Stimulated activated CD8-positive, alpha-beta memory T cell treated with anti-CD3 and anti-CD28 coated beads, Interleukin-7, amount 100 ng/mL, for 24 hours (primary cell): Measurements from ENCODE around the gene COL5A1.

ENCODE experiments used
- DNase-seq: peaks from one replicate; pipeline ENCODE4 v3.0.0-alpha.2; 2020; ENCODE audit warnings: low read depth

COL5A1 gene

DNA sequence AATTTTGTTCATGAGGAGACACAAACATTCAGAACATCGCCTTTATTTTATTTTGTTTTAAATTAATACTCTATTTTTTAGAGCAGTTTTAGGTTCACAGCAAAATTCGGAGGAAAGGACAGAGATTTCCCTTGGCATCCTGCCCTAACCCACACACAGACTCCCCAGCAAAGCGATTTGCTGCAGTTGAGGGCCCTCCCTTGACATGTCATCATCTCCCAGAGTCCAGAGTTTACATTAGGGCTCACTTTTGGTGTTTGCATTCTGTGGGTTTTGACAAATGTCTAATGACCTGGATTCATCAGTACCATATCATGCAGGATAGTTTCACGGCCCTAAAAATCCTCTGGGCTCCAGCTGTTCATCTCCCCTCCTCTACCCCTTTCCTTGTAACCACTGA lies 33.6 kb upstream of the COL5A1 start:
- DNase-seq, result no peak

DNA sequence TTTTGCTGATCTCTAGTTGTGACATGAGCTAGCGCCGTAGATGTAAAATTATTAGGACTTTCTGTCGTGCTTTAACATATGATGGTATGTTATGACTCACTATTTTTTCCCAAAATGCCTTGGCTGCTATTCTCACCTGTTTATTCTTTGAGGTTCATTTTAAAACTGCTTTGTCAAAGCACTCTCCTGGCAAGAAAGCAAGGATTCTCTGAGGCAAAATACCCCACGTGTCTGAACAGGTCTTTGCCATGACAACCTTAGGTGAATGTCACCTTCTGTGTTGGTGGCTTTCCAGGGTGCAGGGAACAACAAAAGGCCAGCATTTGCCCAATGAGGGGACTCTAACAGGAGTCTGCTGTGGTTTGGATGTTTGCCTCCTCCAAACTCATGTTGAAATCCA lies 30.6 kb upstream of the COL5A1 start:
- no peak for DNase-seq

DNA sequence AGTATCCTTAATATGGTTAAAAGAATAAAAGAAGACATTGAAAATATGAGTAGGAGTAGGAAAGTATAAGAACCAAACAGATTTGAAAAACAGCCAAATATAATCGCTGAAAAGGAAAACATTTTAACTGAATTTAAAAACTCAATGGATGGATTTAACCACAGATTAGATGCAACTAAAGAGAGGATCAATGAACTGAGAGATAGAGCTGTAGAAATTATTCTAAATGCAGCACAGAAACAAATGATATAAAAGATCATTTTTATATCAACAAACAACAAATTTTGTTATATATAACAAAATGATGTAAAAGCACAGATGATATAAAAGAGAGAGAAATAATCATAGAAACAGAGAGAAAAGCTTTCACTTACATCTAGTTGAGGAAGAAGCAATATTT lies 29.3 kb upstream of the COL5A1 start:
- no peak for DNase-seq

DNA sequence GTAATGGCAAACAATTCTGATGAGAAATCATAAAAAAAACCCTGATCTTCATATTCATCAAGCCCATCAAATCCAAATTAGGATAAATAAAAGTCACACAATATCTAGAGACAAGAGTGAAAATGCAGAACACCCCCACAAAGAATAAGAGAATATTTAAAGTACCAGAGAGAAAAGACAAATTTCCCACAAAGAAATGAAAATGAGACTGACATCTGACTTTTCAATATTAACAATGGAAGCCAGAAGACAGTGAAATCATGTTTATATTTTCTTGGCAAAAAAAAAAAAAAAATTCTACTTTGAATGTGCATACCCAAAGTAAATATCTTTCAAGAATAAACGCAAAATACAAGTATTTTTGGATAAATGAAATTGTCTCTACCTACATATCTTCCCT lies 28.9 kb upstream of the COL5A1 start:
- DNase-seq, result no peak

DNA sequence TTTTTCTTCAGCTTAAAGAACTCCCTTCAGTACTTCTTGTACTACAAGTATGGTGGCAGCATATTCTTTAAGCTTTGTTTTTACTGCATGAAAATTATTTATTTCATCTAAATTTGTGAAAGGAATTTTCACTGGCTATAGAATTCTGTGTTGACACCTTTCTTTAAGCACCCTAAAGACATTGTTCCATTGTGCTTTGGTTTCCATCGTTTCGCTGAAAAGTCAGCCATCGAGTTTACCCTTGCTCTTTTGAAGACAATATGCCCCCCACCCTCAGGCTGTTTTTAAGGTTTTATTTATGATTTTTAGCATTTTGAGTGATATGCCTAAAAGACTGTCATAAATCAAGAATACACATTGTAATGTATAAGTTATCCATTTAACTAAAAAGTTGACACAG lies 27.3 kb upstream of the COL5A1 start:
- no peak for DNase-seq

DNA sequence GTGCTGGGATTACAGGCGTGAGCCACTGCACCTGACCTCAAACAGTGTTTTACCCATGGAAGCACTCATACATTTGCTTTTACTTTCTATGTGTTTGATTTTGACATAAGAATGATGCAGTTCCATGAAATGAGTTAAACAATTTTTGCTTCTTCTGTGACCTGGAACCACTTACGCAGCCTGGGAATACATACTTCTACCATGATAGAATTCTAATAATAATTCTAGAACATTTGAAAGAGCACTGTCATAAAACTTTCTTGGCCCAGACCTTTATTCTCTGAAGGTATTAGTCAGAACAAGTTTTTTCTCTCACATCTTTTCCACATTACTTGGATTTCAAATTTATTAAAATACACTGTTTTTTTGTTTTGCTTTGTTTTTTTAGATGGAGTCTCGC lies 25.3 kb upstream of the COL5A1 start:
- DNase-seq, result no peak

DNA sequence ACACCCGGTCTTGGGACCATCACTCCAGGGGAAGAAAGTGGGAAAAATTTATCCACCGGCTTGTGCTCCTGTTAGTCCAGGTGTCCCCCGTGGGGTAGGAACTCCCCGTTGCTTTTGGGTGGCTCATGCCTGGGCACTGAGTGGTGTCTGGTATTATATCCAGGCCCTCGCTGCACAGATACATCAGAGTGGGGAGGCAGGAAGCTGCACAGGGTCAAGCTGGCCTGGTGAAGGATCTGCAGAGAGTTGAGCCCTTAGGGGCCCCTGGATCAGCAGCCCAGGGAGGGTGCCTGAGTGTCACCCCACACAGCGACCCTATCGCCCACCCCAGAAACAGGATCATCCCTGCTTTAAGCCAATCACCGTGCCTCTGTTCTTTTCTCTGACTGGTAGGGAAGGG lies 24.4 kb upstream of the COL5A1 start:
- DNase-seq, result no peak

DNA sequence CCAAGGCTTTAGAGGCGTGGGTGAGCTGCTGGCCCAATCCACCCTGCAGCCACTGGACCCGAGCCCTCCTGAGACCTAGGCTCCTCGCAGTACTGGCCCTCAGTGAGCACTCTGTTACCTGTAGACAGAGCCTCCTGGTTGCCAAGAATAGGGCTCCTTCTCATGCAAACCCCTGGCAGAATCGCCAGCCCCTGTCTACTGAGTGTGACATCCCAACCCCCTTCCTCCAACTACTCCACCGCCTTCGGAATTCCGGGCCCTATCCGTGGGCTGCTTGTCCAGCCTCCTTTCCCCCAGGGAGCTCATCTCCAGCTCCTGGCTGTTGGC lies 23.8 kb upstream of the COL5A1 start:
- DNase-seq, result no peak

DNA sequence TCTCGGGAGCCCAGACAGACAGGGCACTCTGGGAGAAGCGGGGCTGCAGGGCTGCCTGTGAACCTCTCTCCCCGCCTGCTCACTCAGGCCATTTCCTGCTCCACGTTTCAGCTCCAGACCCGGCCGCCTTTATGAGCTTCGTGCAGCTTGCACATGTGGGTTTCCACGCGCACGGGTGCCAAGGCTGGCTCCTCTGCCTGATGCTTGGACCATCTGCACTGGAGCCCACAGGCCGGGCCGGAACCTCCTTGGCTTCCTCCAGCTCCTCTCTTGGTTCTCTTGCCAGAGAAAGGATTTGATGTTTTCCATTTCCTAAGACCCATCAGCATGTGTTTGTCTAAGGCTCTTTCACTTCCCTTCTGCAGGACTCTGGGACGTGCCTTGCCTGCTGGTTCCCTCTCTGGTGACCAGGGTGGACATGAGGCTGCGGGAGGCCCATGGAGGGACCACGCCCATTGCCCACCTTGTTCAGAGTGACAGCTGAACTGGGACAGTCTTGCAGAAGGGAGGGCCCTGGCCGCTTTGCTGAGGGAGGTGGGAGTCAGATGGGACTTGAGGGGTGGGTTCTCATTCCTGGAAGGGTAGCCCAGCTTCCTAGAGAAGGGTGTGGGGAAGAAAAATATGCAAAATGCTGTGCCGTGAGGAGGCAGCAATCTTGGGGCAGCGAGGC lies 23.3 kb upstream of the COL5A1 start:
- DNase-seq, result no peak

DNA sequence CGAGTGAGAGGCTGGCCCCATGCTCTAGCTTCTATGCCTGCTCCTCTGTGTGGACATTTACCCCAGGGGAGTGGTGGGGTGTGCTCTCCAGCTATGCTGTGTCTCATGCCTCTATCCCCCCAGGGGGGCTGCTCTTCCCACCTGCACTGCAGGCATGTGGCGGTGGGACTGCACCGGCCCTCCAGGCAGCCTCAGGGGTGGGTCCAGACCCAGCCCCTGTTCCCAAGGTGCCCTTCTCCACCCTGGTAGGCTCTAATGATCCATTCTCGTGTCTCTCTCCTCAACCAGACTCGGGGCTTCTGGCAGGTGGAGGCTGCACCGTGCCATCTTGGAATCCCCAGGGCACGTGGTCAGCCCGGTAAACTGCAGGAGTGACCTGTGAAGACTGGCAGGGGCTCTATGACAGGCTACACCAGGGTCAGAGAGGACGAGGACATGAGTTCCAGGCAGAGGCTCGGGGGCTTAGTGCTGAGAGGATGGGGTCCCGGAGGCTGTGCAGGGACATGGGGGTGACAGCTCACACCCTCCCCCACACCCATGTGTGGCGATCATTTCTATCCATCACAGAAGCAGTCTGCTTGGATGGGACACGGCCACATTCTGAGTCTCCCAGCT lies 22.7 kb upstream of the COL5A1 start:
- no peak for DNase-seq

DNA sequence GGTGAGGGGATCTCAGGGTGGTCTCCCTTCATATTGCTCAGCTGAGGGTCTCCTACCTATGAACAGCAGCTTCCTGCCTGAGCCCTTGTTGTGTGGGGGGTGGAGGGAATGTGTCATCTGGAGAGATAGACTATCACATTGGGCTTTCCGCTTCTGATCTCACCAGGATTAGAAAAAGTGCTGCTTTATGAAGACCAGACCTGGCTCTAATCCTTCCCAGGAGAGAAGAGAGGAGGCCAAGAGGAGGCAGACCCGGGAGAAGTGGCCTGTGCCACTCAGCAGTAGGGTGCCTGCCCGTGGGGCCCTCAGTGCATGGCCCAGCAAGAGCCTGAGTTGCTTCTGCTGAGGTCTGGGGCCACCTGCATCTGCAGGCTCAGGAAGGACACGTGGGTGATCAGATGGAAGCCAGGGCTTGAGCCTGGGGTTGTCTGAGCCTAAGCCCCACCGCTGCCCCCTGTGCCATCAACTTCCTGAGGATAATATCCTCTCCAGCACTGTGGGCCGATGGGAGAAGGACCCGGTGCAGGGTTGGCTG lies 22.1 kb upstream of the COL5A1 start:
- no peak for DNase-seq

DNA sequence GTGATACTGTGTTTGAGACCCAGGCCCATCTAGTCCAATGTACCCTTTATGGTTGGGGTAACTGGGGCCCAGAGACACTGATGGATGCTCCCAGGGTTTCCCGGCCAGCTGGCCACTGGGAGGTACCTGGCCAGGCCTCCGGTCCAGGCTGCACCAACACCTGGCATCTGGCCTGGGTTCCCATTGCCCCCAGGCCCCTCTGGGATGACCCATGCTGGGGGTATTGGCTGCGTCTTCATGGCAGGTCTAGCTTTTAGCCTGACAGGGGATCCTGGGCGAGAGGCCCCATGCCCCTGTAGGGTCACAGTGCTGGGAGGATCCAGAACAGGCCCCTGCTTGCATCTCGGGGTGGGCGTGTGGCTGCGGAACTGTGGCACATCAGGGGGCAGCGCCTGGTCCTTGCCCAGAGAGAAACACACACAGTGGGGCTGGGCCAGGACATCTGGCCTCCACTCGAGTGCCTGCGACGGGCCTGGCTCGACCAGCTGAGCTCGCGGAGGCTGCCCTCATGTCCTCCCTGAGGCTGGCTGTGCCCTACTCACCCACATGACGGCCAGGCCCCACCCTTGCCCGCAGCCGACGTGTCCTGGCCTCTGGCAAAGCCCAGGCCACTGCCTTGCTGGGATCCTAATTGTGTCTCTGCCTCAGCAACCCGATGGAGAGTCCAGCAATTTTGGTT lies 21.5 kb upstream of the COL5A1 start:
- DNase-seq, result no peak

DNA sequence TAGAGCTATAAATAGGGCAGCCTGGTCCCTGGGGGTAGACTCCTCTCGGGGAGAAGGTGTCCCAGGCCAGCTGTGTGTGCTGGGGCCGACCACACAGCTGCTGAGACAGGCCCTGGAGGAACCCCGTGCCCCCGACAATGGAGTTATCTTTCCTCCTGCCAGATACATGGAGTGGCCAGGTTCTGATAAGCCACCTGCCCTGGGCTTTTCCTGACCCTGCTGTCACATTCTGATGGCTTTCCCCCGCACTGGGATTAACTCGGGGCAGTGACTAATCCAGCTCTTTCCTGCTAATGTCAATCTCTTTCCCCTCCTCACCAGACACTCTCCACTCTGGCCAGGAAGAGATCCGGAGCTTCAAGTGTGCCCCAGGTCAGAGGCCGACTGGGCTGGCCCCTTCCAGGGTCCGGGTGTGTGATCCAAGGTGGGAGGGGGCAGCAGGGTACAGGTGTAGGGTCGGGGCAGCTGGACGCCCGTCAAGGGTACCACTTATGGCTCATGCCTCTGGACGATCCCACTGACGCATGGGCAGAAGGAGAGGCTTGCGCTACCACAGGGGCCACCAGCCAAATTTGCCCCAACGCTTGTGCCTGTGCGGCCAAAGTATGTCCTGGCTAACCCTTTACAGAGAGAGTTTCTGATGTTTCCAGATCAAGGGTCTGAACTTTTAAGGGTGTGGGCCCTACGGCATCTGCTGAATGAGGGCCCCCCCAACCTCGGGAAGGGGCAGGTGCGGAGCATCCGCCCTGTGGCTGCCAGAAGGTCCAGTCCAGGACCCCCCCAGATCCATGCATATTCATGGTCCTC lies 20.6 kb upstream of the COL5A1 start:
- no peak for DNase-seq

DNA sequence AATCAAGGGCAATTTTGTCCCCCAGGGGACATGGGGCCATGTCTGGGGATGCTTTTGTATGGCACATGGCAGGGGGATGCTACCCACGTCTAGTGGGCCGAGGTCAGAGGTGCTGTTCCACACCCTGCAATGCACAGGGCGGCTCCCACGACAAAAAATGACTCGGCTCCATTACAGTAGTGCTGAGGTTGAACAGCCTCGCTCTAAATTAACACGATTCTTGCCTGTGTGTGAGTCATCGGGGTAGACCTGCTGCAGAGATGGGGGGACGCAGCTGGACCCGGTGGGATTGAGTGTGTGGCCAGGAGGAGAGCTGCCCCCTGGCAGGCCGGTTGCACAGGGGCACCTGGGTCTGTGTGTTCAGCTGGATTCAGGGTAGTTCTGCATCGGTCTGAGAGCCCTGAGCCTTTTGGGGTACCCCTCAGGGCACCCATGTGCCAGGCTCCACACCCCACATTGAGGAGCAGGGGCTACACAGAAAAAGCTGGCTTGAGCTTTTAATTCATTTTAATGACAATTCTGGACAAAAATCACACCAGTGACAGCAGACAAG lies 20.0 kb upstream of the COL5A1 start:
- no peak for DNase-seq

DNA sequence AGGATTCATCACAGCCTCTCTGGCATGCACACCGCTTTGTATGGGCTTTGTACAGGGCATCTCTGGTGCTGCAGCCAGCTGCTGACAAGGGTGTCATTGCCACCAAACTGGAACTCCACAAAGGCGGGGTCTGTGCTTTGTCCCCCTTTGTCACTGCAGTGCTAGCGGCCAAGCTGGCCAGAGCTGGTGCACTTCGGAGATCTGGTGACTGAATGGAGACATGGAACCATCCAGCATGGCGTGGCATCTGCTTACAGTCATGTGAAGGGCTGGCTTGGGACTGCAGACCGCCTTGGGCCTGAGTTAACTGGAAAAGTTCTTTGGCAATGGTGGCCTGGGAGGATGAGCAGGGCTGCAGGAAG lies 18.7 kb upstream of the COL5A1 start:
- no peak for DNase-seq

DNA sequence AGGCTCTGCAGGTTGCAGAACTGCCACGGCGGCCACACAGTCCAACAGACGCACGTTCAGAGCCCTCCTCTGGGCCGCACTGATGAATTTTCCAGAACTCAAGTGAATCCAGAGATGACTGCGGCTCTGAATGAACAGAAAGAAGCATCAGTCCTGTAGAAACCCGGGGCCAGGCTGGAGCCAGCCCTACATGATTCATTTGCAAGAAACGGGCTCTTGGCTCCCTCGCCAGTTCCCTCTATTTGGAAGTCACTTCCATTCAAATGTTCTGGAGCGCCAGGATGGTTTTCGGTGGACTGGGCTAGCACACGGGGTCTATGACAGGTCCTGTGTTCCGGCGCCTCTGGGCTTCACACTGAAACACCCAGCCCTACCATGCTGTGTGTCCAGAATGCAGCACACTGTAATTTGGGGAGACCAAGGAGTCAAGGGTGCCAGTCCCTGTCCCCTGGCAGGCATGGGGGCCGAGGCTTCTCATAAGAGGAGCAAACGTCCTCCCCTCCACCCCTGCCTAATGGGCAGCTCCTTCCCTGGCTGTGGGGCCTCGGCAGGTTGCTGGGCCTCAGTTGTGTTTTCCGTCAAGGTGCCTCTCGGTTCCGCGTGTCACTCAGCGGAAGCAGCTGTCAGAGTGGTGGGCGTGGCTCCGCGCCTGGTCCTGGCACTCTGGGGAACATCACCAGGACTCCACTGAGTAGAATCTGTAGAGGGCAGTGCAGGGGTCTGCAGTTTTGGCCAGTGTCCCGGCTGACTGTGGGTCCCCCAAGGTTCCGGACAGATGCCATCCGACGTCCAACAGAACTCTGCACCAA lies 18.1 kb upstream of the COL5A1 start:
- DNase-seq, result no peak

DNA sequence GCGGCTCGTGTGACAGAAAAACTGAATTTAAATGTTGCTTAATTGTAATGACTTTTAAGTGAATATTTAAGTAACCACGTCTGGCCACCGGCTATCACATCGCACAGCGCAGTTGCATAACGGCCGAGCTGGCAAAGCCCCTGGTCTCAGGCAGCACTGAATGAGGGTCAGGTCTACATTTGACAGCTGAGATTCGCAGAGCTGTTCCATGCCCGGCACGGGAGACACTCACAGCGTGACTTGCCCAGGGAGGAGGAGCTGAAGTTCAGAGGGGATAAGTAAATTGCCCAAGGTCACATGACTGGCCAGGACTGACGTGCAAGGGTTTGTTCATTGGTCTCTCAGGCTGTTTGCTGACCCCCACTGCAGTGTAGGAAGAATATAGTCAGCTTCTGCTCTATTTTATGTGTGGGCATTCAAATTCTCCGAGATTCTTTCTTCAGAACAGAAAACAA lies 17.4 kb upstream of the COL5A1 start:
- DNase-seq, result no peak

DNA sequence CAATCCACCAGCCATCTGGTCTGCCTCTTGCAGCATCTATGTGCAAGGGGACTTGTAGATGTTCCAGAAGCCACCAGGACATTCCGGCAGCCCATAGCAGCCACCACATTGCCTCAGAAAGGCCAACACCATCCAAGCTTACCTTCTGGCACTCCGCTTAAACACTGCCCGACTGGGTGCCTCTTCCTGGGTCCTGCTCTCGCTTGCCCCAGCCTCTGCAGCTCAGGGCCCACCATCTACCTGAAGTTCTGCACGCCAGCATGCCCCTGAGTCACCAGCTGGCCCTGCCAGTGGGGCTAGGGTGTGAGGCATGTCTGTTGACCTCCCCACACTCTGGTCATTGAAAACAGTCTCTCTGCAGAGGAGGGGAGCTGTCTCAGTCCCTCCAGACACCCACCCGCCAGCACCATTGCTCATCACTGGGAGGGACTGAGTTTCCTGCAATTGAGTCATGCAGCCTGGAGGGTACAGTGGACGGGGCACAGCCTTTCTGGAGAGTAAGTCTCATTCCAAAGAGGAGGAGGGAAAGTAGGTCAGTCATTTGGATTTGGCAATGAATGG lies 16.9 kb upstream of the COL5A1 start:
- DNase-seq, result no peak

DNA sequence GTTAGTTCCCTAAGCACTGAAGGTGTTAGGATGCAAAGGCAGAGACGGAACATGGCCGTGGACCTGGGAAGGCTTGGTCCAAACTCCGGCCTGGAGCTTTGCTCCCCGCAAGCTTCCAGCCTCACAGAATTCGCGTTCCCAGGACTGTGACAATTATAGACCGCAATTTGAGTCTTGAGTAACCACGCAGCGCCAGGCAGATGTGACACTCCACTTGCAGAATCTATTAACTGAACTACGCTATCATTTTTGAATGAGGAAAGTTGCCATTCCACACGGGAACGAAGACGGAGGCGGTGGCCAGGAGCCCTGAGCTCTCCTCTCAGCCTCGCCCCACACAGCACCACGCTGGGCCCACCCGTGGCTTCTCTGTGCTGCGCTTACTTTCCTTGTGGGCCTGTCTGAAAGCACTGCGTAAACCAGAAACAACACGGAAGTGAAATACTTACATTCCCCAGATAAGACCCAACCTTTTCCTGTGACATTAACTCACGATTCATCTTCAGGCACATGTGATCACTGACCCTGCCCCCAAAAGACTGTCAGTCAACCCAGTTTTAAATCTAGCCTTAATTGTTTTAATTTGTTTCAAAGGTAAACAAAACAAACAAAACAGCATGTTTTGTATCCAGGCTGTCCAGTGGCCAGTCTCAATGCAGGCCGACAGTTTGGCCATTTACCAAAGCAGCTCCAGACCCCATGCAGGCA lies 16.1 kb upstream of the COL5A1 start:
- no peak for DNase-seq

DNA sequence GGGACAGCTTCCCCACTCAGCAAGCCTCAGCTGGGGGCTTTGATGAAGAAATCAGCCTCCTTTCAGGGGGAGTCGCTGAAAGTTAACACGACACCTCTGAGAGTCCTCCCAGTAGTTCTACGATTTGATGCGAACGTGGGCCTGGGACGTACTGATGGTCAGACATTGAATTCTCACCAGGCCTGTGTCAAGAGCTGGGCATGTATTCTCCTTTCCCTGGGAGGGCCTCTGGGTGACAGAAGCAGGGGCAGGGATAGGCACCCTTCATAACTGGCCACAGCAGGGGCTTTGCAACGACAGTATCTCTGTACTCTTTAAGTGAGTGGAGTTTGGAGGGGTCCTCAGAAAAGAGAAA lies 15.6 kb upstream of the COL5A1 start:
- no peak for DNase-seq
